Upper lobe of right lung (tissue), 1 donor: ENCODE results near the gene DNPH1. TPM values are rescaled to one million over a fixed set of nuclear protein-coding genes. Genes with fewer than 3 reads are reported as not detected.

Source experiments
- ATAC-seq: fragments of 200-7000 bp; cut with Tn5 transposase; one replicate; pipeline ENCODE4 v1.9.1; 2020; ENCODE audit warnings: mild to moderate bottlenecking, moderate library complexity
- DNase-seq: peaks from one replicate; pipeline ENCODE4 v3.0.0-alpha.2; 2020
- H3K27ac ChIP-seq: fragments of 200-600 bp; one replicate; pipeline ENCODE4 v1.8.0; 2022
- H3K27me3 ChIP-seq: fragments of 200-600 bp; one replicate; pipeline ENCODE4 v1.8.0; 2022; ENCODE audit warnings: mild to moderate bottlenecking
- H3K36me3 ChIP-seq: fragments of 200-600 bp; one replicate; pipeline ENCODE4 v1.8.0; 2022
- H3K4me1 ChIP-seq: fragments of 200-600 bp; one replicate; pipeline ENCODE4 v1.8.0; 2022
- H3K4me3 ChIP-seq: fragments of 200-600 bp; one replicate; pipeline ENCODE4 v1.8.0; 2022; ENCODE audit warnings: mild to moderate bottlenecking
- H3K9me3 ChIP-seq: fragments of 200-600 bp; one replicate; pipeline ENCODE4 v1.8.0; 2022
- intact Hi-C: fragments of 100-400 bp; cut with DNase I; formaldehyde crosslinking; loops from one replicate; pipeline ENCODE4 v1.11.0; 2022
- total RNA-seq: library from RNA; stranded (reverse); fragmentation: NEBNext Ultra II Directional; extraction: Animal tissue kit (Norgen Biotek cat#: 25700); gene quantifications from one replicate; pipeline ENCODE4 v1.2.1, GENCODE V29; 2021
- TF ChIP-seq, protein P1 (sequence below): fragments of 200-600 bp; IDR thresholded peaks from one replicate; pipeline ENCODE4 v1.8.0; 2022; ENCODE audit warnings: antibody characterized with exemption
- donor health status: DM: no; HTN: yes; CAD: no; lungs with severe emphysema.

The DNPH1 gene
- total RNA-seq, 1 donor from 2014 or later, result 27.6 TPM

- Histone ChIP-seq H3K27me3 (no peaks in the 10 kb centered on the region), H3K4me3 (no peak overlapping the region), H3K27ac (peak overlapping the region; percentile 88), H3K36me3 (peaks cover 52% of the 10 kb centered on the region), H3K4me1 (peaks cover 30% of the 10 kb centered on the region), H3K9me3 (no peaks in the 10 kb centered on the region)
- DNase-seq (no peak), ATAC-seq (no peak)
- TF ChIP-seq, protein P1, sequence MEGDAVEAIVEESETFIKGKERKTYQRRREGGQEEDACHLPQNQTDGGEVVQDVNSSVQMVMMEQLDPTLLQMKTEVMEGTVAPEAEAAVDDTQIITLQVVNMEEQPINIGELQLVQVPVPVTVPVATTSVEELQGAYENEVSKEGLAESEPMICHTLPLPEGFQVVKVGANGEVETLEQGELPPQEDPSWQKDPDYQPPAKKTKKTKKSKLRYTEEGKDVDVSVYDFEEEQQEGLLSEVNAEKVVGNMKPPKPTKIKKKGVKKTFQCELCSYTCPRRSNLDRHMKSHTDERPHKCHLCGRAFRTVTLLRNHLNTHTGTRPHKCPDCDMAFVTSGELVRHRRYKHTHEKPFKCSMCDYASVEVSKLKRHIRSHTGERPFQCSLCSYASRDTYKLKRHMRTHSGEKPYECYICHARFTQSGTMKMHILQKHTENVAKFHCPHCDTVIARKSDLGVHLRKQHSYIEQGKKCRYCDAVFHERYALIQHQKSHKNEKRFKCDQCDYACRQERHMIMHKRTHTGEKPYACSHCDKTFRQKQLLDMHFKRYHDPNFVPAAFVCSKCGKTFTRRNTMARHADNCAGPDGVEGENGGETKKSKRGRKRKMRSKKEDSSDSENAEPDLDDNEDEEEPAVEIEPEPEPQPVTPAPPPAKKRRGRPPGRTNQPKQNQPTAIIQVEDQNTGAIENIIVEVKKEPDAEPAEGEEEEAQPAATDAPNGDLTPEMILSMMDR, result no peak
- intact Hi-C loops, result no loop called here
These were observed 53.4 kb downstream of the DNPH1 start for GRCh38 chr6:43175676-43176422.

Other genes starting within 250 kb of the DNPH1 start
- 24.1 TPM for gene PPP2R5D, start 244.9 kb downstream of the DNPH1 start, total RNA-seq
- gene MEA1, start 215.5 kb downstream of the DNPH1 start, total RNA-seq, result 45.5 TPM
- gene KLHDC3, start 215.2 kb downstream of the DNPH1 start, total RNA-seq, result 58.8 TPM
- gene RRP36, start 207.9 kb downstream of the DNPH1 start, total RNA-seq, result 39.4 TPM
- 20.1 TPM for gene CUL7, start 175.6 kb downstream of the DNPH1 start, total RNA-seq
- gene MRPL2, start 170.0 kb downstream of the DNPH1 start, total RNA-seq, result 42.4 TPM
- 32.0 TPM for gene KLC4, start 169.8 kb downstream of the DNPH1 start, total RNA-seq
- 97.1 TPM for gene PTK7, start 153.2 kb downstream of the DNPH1 start, total RNA-seq
- 33.6 TPM for gene SRF, start 58.2 kb downstream of the DNPH1 start, total RNA-seq
- gene CUL9, start 47.3 kb downstream of the DNPH1 start, total RNA-seq, result 37.4 TPM
- gene TTBK1, start 14.0 kb upstream of the DNPH1 start, total RNA-seq, result 0.17 TPM
- not detected for gene SLC22A7, start 68.8 kb upstream of the DNPH1 start, total RNA-seq
- gene CRIP3, start 79.3 kb upstream of the DNPH1 start, total RNA-seq, result 0.90 TPM
- 16.4 TPM for gene ZNF318, start 140.2 kb upstream of the DNPH1 start, total RNA-seq
- 30.0 TPM for gene ABCC10, start 198.1 kb upstream of the DNPH1 start, total RNA-seq
- 0.23 TPM for gene DLK2, start 226.1 kb upstream of the DNPH1 start, total RNA-seq
- 31.2 TPM for gene TJAP1, start 248.1 kb upstream of the DNPH1 start, total RNA-seq